GM21576 (cell line): Measurements from ENCODE around the gene DENND1A.

Experiments used
- ATAC-seq: cut with Tn5 transposase; IDR thresholded peaks from one replicate; pipeline ENCODE4 v1.9.1; 2021; ENCODE audit warnings: mild to moderate bottlenecking, moderate library complexity; ENCODE audit not compliant: unreplicated experiment

The DENND1A gene

DNA sequence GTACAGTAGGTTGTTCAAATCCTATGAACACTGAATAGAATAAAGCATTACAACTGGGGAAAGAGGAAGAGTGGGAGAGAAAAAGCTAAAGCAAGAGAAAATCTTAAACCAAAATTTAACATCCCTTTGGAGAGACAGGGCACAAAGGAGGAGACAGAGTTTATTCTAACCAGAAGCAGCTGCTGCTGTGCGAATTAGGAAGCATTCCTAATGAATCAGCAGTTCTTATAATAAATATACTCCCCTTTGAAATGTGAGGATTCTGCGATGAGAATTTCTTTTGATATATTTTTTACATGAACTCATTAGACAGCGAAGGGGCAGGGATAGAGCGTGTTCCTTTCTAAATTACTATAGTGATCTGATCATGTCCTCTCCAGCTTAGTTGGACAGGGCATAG lies 233.4 kb downstream of the DENND1A start:
- no peak for ATAC-seq

DNA sequence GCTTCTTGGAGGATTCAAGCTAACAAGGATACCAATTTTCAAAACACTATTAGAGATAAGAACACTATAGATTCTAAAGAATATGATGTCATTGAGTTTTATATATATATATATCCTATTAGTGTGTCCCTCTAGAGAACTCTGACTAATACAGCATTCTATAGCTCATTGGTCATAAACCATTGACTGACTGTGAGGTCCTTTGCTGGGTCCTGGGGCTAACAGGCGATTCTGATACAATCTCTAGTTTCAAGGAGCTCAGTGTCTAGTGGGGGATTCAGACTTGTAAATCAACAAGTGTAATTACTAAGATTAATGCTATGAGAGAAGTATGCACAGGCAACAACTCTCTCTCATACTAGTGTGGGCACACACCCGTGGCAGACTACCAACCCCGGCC lies 234.5 kb downstream of the DENND1A start:
- no peak for ATAC-seq

DNA sequence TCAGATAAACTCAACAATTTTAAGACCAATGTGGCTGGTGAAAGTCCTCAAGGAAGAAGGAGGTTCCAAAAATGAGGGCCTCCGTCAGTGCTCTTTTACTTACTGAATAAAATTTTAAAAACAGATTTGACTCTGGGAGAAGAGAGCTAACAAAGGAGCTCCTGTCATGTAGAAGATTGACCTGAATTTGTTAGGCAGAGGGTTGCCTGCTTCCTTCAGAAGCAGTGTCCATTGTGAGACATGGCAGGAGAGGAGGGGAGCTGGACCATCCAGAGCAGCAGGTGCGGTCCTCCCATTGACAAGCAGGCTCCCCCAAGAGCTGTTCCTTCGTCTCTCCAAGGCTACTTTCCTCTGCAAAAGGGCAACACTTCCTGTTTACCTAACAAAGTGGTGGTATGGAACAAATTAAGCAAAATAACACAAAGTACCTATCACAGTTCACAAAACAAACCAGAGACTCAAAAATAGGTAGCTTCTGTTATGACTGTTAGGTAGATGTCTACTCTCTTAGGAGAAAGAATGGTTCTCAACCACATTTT lies 238.1 kb downstream of the DENND1A start:
- ATAC-seq = no peak

DNA sequence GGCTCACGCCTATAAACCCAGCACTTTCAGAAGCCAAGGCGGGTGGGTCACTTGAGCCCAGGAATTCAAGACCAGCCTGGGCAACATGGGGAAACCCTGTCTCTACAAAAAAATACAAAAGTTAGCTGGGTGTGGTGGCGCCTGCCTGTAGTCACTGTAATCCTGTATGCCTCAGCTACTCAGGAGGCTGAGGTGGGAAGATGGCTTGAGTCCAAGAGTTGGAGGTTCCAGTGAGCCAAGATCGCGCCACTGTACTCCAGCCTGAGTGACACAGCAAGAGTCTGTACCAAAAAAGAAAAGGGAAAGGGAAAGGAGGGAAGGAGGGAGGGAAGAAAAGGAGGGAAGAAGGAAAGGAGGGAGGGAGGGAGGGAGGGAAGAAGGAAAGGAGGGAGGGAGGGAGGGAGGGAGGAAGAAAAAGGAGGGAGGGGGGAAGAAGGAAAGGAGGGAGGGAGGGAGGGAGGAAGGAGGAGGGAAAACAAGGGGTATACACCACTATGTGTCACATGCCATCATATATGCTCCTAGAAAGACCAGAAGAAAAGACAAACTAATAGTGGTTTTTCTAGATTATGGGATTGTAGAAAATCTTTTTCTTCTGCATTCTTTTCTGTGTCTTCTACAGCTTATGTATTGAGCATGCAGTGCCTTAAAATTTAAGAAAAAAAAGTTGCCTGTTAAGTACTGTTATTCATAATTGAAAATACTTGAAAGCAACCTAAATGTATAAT lies 240.1 kb downstream of the DENND1A start:
- ATAC-seq = no peak

DNA sequence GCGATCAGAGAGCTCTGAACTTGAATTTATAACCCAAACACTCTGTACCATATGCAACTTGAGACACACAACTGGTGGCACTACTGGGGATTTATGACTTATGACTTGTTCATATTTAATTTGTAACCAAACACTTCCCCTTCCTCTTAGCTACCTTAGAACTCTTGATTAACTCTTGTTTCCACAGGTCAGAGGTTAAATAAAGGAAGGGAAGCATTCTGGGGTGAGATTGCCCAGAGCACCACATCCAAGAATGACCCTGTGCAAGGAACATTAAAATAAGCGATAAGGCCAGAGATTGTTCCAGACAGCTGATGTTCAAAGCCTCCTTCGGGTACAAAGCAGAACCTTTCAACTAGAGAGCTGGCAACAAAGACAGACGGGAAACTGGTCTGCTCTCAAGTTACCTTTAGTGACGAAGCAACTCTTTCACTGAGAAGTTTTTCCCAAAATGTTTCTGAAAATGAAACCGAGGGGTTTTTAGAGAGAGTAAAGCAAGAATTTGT lies 242.6 kb downstream of the DENND1A start:
- ATAC-seq = no peak

DNA sequence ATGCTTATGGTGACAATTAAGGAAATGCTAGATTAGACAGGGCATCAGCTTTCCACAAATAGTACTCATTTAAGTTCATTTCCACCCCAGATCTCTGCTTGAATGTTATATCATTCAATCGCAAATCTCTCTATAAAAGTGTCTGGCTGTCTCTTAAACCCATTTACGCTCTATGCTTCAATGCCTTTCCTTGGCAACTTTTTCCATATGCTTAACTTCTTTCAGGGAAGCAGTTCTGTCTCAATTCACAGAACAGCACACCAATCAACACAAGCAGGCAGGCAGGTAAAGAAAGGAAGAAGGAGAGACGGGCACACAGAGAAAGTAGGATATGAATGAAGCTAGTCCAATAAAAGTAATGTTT lies 243.1 kb downstream of the DENND1A start:
- ATAC-seq = no peak

DNA sequence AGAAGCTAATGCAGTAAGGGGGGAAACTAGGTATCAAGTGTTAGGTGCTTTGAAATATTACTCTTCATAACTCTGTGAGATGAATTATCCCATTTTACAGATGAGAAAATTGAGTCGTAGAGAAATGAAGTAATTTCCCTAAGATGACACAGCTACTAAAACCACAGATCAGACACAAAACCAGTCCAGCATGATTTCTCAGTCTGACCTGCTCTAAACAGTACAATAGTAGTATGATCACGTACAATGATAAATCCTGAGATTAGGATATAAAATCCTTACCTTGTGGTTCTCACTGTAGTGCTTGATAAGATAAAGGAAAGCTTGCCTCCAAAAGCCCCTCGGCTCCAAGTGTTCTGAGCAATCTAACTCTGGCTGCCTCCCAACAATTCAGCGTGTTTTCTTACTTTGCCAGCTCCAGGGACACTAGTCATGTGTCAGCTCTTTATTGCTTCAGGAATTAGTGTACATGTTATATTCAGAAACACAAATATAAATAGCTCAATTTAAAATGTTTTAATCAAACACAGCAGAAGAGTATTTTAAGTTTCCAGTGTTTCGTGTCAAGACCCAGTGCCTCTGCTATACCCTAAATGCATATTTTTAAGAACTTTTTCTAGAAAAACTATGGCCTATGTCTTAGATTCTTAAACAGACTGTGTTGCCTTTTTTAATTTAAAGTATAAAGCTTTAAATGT lies 243.6 kb downstream of the DENND1A start:
- ATAC-seq = no peak

DNA sequence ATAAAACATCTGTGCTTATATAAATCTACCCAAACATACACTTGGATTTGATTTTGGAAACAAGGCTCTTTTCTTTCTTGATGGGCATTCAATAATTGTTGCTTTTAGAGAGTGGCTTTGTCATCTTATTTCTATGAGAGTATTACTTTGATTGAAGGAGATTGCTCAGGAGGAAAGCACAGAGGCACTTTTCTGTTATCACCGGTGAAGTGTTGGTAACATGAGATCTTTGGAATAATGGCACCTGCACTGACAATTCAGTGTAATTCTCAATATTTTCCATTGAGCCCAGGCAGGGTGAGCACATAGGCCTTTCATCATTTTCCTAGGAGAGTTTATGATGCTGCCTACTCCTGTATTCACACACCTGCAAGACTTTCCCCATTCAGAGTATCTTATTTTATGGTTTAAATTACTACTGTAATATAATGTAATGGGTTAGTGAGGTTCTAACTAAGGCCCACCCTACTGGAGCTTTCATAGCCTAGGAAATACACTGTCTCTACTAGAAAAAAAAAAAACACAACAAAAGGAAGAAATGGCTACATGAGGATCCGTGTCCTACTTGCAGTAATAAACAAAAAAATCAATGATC lies 244.3 kb downstream of the DENND1A start:
- ATAC-seq = no peak

DNA sequence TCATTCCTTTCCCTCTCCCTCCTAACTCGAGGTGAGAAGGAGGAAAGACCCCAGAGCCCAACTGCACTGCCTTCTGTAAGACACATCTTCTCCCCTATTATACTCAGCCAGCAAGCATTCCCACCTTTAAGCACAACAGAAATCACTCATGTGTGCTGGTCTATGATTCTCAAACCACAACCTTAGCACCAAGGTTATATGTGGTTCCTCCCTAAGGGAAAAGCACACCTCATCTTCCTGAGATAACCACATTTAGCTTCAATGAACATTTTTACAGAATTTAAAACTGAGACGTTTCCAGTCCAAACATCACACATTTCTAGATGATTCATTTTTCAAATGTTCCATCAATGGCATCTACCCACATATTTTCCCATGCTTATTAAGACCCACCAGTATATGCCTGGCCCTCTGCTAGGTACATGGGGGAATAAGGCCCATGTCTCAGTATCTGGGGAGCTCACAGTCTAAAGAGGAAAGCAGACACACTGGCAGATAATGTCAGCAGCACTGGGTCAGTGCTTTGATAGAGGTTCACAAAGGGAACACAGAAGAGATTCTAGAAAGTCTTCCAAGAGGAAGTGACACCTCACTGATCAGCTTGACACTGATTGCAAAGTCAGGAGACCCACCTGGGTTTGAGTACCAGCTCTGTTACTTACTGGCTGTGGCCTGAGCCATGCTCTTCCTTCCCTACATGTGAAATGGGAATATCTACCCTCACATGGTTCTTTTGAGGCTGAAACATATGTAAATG lies 245.4 kb downstream of the DENND1A start:
- ATAC-seq = no peak

DNA sequence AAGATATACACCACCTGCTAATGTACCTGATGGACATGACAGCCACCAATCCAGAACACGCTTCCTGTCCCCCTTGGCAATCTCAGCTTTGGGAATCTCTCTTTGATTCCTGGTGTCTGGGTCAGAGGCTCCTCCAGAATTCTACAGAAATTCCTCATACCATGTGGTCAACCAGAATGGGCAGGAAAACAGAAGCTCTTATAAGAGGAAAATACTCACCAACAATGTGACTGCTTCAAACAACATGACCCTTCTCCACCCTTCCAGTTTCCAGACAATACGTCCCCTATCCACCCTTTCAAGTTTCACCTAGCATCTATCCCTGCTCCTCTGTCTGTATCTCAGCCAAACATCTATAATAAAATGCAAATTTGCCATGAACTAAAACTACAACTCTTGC lies 247.2 kb downstream of the DENND1A start:
- no peak for ATAC-seq

DNA sequence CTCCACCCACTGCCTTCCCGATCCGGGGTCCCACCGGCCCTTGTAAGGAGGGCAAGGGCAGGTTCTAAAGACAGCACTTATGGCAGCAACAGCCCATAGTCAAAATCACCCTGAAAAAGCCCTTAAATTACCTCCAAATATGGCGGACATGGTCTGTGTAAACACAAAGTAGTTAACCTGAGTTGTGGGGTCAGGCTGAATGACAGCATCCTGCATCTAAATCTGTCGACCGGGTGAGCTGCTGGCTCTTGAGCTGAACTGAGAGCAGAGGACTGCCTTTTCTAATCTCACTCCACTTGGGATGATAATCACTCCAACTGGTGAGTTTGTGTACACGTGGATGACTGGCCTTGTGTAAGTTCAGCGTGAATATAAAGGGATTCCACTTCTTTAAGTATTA lies 249.6 kb downstream of the DENND1A start:
- no peak for ATAC-seq

DNA sequence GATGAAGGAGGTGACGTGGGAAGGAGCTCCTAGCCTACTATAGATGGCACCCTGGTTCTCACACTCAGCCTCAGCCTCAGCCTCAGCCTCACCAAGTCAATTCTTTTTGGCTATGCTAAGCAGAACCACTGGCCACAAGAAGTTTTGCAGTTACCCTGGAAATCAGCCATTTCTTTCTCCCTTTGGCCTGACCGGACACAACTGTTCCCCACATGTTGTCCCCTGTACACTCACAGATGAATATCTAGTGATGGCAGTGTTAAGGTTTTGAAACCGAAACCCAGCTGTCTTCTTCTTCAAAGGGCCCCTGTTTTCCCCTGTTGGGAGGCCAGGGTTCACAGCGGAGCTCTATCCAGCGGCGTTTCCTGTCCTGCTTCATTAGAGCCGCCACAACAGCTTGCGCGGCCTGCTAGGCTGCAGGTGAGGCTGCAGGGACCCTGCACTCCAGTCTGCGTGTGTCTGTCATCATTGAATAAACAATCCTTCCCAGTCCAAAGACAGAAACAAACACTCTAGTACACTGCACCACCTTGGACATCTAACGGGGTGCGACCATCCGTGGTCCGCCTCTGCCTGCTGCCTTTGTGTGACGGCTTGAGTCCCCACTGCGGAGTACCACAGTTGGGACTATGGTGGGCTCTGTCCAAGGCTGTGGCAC lies 250.5 kb downstream of the DENND1A start:
- ATAC-seq = peak; percentile 90

DNA sequence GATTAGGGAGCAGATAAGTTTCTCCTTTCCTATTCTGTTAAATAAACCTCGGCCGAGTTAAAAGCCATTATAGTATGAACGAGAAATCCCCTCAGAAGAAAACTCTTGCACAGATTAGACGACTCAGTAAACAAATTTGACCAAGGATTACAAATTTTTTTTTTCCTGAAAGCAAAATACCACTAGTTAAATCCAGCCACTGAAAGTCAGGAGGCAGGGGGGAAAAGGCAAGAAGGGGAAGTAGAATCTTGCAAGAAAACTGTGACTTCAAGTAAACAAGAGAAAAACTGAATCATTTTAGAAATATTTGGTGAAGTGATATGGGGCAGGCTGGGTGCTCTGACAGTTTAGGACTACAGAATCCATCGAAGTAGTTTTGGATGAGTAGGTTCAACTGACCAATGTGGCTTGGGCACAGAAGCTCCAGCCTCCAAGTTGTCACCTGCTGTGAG lies 251.0 kb downstream of the DENND1A start:
- no peak for ATAC-seq

DNA sequence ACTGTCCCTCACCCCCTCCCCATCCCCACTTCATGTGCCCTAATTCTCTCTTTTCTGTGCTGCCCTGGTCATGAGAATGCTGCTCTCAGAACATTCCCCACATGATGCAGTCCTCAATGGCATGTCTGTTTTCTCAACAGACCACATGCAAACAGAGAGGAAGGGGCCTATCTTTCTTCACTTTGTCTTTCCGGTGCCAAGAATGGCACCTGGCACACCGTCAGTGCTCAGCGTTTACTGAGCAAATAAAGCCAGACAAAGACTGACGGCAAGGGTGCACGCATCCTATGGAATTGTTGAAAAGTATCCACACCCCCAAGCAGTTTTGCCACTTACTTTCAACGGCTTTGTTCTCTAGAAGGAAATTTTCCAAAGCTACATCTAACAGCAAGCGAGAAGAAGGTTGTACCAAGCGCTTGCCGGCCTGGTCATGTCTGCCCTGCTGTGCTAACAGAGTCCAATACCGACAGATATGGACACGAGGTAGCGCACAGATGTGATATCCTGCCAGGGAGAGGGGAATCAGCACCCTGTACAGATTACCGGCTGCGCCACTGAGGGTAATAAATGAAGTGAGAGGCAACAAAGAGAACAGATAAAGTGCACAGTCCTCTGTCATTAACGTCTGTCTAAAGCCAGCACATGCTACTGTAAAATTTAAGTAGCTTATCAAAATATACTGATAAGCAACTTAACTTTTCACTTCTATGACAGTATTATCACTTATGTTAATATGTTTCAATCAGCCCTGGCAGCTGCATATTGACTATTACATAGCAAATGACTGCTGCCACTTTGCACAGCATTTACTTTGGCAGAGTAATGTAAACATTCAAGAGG lies 251.7 kb downstream of the DENND1A start:
- no peak for ATAC-seq

DNA sequence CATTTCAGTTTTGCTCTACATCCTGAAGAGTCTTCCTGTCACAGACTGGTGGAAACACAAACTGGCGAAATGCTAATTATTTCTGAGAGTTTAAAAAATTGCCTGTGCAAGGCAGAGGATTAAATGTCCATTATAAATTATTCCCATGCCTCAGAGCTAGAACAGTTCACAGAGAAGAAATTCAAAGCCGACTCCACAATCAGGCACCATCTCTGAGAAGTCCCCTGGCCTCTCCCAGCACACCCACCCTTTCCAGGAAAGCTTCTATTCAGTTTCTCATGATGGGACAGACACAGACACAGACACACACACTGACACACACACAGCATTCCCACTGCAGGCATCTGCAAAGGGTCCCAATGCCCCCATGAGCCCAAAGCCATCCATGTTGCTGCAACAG lies 253.1 kb downstream of the DENND1A start:
- ATAC-seq = no peak

DNA sequence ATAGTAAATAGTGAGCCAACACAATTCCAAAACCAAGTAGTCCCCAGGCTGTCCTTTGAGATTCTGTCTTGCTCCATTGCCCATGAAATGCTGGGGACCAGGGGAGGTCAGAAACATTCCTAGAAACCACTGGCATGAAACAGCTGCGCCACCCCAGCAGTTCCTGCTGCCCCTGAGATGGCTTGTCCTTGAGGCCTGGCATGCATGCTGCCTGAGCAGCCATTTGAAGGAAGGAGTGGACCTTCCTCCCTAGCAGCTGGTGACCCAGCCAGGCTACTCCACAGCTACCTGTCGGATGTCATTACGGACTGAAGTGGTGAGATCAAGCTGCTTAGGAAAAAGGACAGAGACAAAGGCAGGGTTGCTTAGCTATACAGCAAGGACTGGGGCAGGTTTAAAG lies 260.6 kb downstream of the DENND1A start:
- ATAC-seq = no peak

DNA sequence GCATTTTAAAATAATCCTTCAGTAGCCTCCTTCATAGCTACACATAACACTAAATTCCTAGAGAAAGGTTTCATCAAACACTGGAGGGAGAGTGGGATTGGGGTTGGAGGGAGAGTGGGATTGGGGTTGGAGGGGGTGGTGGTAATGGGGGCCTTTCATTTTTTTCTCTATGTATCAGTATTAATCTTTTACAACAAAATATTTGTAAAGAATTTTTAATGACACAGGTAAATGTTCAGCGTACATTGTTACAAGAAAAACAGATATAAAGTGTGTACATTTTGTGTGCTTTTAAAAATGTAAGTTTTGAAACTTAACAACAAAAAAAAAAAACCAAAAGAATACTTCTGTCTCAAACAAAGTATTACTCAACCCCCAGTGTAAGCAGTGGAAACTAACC lies 266.4 kb downstream of the DENND1A start:
- no peak for ATAC-seq

DNA sequence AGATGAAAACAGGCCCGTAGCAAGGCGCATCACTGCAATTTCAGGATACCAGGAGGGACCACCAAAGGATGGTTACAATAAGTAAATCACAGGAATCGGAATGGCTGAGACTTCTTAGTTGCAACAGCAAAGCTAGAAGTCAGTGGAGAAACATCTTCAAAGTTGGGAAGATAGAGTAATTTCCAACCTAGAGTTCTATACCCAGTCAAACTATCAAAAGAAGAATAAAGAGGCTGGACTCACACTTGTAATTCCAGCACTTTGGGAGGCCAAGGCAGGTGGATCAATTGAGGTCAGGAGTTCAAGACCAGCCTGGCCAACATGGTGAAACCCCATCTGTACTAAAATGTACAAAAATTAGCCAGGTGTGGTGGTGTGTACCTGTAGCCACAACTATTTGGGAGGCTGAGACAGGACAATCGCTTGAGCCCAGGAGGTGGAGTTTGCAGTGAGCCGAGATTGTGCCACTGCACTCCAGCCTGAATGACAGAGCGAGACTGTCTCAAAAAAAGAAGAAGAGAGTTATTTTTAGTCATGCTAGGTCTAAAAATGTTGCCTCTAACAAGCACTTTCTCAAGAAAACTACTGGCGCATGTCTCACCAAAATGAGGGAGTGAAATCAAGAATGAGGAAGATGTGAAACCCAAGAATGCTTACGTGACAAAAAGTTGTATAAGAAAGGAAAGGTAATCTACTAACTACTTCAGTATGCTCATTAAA lies 267.7 kb downstream of the DENND1A start:
- no peak for ATAC-seq
